Measurements from ENCODE around the gene ZBTB7C.

The ZBTB7C gene

GRCh38 chr18:48073211-48073930 lies 335.8 kb downstream of the ZBTB7C start:
- H4K20me1 ChIP-seq (ENCODE audit: insufficient read depth, low read length): peaks cover 8% of the 10 kb centered on the region
- H2AFZ ChIP-seq (ENCODE audit: low read depth, low read length): no peak overlapping the region
- no peaks in the 10 kb centered on the region for H3K9me3 ChIP-seq (ENCODE audit: insufficient read depth, low read length, severe bottlenecking)
- no peak overlapping the region for H3K4me2 ChIP-seq (ENCODE audit: insufficient read depth, low read length)
- no peaks in the 10 kb centered on the region for H3K36me3 ChIP-seq (ENCODE audit: insufficient read depth, low read length)
- TF ChIP-seq CTCF (IDR thresholded peaks at IDR 0.05; ENCODE audit: borderline replicate concordance, extremely low read depth, low read length, poor library complexity, severe bottlenecking) (no peak), EZH2 (IDR thresholded peaks at IDR 0.05; ENCODE audit: borderline replicate concordance, low read depth, low read length, severe bottlenecking) (no peak)
- no peaks in the 10 kb centered on the region for H3K4me1 ChIP-seq (ENCODE audit: insufficient read depth, low read length)
- H3K9ac ChIP-seq (ENCODE audit: low read depth, low read length): no peak overlapping the region
- no peaks in the 10 kb centered on the region for H3K79me2 ChIP-seq (ENCODE audit: insufficient read depth, low read length)
- no peaks in the 10 kb centered on the region for H3K27me3 ChIP-seq (ENCODE audit: insufficient read depth, low read length, poor library complexity)
- DNase-seq: no peak
- H3K4me3 ChIP-seq (ENCODE audit: low read depth in 1 of 2, low read length in 2 of 2): no peak overlapping the region
- no peak overlapping the region for H3K27ac ChIP-seq (ENCODE audit: low read length)
- ATAC-seq (ENCODE audit: insufficient read depth, low read depth): no peak

- H3K4me3 ChIP-seq (ENCODE audit: low read depth in 1 of 2, low read length in 2 of 2): no peak overlapping the region
- no peak for DNase-seq
- no peak for TF ChIP-seq EZH2 (IDR thresholded peaks at IDR 0.05; ENCODE audit: borderline replicate concordance, low read depth, low read length, severe bottlenecking)
- TF ChIP-seq CTCF (IDR thresholded peaks at IDR 0.05; ENCODE audit: borderline replicate concordance, extremely low read depth, low read length, poor library complexity, severe bottlenecking): no peak
- no peaks in the 10 kb centered on the region for H3K9me3 ChIP-seq (ENCODE audit: insufficient read depth, low read length, severe bottlenecking)
- no peaks in the 10 kb centered on the region for H3K79me2 ChIP-seq (ENCODE audit: insufficient read depth, low read length)
- no peak overlapping the region for H3K4me2 ChIP-seq (ENCODE audit: insufficient read depth, low read length)
- no peak for ATAC-seq (ENCODE audit: insufficient read depth, low read depth)
- H3K27me3 ChIP-seq (ENCODE audit: insufficient read depth, low read length, poor library complexity): no peaks in the 10 kb centered on the region
- no peak overlapping the region for H3K27ac ChIP-seq (ENCODE audit: low read length)
- H3K9ac ChIP-seq (ENCODE audit: low read depth, low read length): no peak overlapping the region
- no peaks in the 10 kb centered on the region for H3K36me3 ChIP-seq (ENCODE audit: insufficient read depth, low read length)
- H3K4me1 ChIP-seq (ENCODE audit: insufficient read depth, low read length): no peaks in the 10 kb centered on the region
- peaks cover 5% of the 10 kb centered on the region for H4K20me1 ChIP-seq (ENCODE audit: insufficient read depth, low read length)
- no peak overlapping the region for H2AFZ ChIP-seq (ENCODE audit: low read depth, low read length)
These were observed 336.6 kb downstream of the ZBTB7C start for GRCh38 chr18:48072428-48073204.

GRCh38 chr18:48068916-48069445 lies 340.2 kb downstream of the ZBTB7C start:
- TF ChIP-seq EZH2 (IDR thresholded peaks at IDR 0.05; ENCODE audit: borderline replicate concordance, low read depth, low read length, severe bottlenecking): no peak
- TF ChIP-seq CTCF (IDR thresholded peaks at IDR 0.05; ENCODE audit: borderline replicate concordance, extremely low read depth, low read length, poor library complexity, severe bottlenecking): no peak
- Histone ChIP-seq H2AFZ (ENCODE audit: low read depth, low read length) (no peak overlapping the region), H3K79me2 (ENCODE audit: insufficient read depth, low read length) (no peaks in the 10 kb centered on the region), H4K20me1 (ENCODE audit: insufficient read depth, low read length) (peaks cover 2% of the 10 kb centered on the region; the same call in 1 of the 2 replicates), H3K27me3 (ENCODE audit: insufficient read depth, low read length, poor library complexity) (no peaks in the 10 kb centered on the region), H3K36me3 (ENCODE audit: insufficient read depth, low read length) (no peaks in the 10 kb centered on the region), H3K9me3 (ENCODE audit: insufficient read depth, low read length, severe bottlenecking) (no peaks in the 10 kb centered on the region), H3K4me3 (ENCODE audit: low read depth in 1 of 2, low read length in 2 of 2) (no peak overlapping the region), H3K4me1 (ENCODE audit: insufficient read depth, low read length) (no peaks in the 10 kb centered on the region), H3K27ac (ENCODE audit: low read length) (no peak overlapping the region), H3K9ac (ENCODE audit: low read depth, low read length) (no peak overlapping the region), H3K4me2 (ENCODE audit: insufficient read depth, low read length) (no peak overlapping the region)
- no peak for ATAC-seq (ENCODE audit: insufficient read depth, low read depth)
- no peak for DNase-seq
